Adrenal gland (tissue), 5 donors: ENCODE data around the gene THSD7B.

Experiments used
- CTCF ChIP-seq, 6 experiments: fragments of 450-650 bp in 4 of 6; fragments of 200-600 bp in 2 of 6; sonication (generic) in 1 of 6; IDR thresholded peaks; 1 replicate in 5 of 6; 2 replicates in 1 of 6; pipeline versions ENCODE4 v1.5.1 to v1.8.0; 2016 to 2021; ENCODE audit warnings: antibody characterized with exemption in 6 of 6, mild to moderate bottlenecking in 2 of 6, moderate library complexity in 1 of 6
- POLR2A ChIP-seq, 2 donors: fragments of 450-650 bp; IDR thresholded peaks; one replicate each; pipeline ENCODE4 v1.6.1; 2017; ENCODE audit warnings: antibody characterized with exemption in 2 of 2, mild to moderate bottlenecking in 2 of 2, moderate library complexity in 1 of 2
- donor health status: DM: no; HTN: no; CAD: no.

- TF ChIP-seq CTCF (IDR thresholded peaks at IDR 0.05) = no peak
- TF ChIP-seq POLR2A (IDR thresholded peaks at IDR 0.05) = no peak
Measured at GRCh38 chr2:136767030-136767429, 1.7 kb downstream of the THSD7B start.
